ENCODE data around the gene NCEH1. TPM values are rescaled to one million over a fixed set of nuclear protein-coding genes. Genes with fewer than 3 reads are reported as not detected.

NCEH1 gene
- total RNA-seq, 1 experiment from 2014 or later: 4.5 TPM

- no peak for TF ChIP-seq ZNF281 (CRISPR knock-in tag; IDR thresholded peaks at IDR 0.05)
- no peak for TF ChIP-seq ERG (CRISPR knock-in tag; IDR thresholded peaks at IDR 0.05)
- no peak for TF ChIP-seq FOXK1 (CRISPR knock-in tag; IDR thresholded peaks at IDR 0.05)
- TF ChIP-seq ATF2 (CRISPR knock-in tag; IDR thresholded peaks at IDR 0.05; ENCODE audit: borderline replicate concordance, low read depth): no peak
- TF ChIP-seq TP53 (CRISPR knock-in tag; IDR thresholded peaks at IDR 0.05): no peak
- TF ChIP-seq IRF1 (CRISPR knock-in tag; IDR thresholded peaks at IDR 0.05): no peak
- no peak for TF ChIP-seq OVOL2 (CRISPR knock-in tag; IDR thresholded peaks at IDR 0.05; ENCODE audit: borderline replicate concordance)
- TF ChIP-seq NR1H2 (CRISPR knock-in tag; IDR thresholded peaks at IDR 0.05): no peak
- TF ChIP-seq PREB (CRISPR knock-in tag; IDR thresholded peaks at IDR 0.05; ENCODE audit: borderline replicate concordance): no peak
- no peak for TF ChIP-seq ZNF423 (CRISPR knock-in tag; IDR thresholded peaks at IDR 0.05)
- TF ChIP-seq GABPB1 (CRISPR knock-in tag; IDR thresholded peaks at IDR 0.05): no peak
Observed at GRCh38 chr3:172687501-172687900, 23.4 kb downstream of the NCEH1 start (continued).

- no peak for DNase-seq (ENCODE audit: low spot score)
- ATAC-seq: no peak
- no peak for TF ChIP-seq ZNF416 (CRISPR knock-in tag; IDR thresholded peaks at IDR 0.05)
- Mint-ChIP-seq H3K9me3 (peaks cover 5% of the 10 kb centered on the region; the same call in 1 of the 2 replicates), H3K27ac (no peak overlapping the region), H3K4me3 (no peak overlapping the region), H3K27me3 (ENCODE audit: low read depth) (no peaks in the 10 kb centered on the region; the same call in 1 of the 2 replicates), H3K36me3 (no peaks in the 10 kb centered on the region), H3K4me1 (peaks cover 10% of the 10 kb centered on the region)
- POLR2A ChIA-PET: no interaction called here
- CTCF ChIA-PET: interaction anchor here (1.2 to 2.4 kb wide), 2 partner anchors 12 to 25 kb away, joined by 3 to 9 read pairs; partner anchors contain the start of gene NCEH1
Observed at GRCh38 chr3:172685331-172686214, 25.3 kb downstream of the NCEH1 start.

GRCh38 chr3:172680684-172681083, 30.2 kb downstream of the NCEH1 start:
- H3K4me3 Mint-ChIP-seq: no peak overlapping the region
- no peaks in the 10 kb centered on the region; the same call in 1 of the 2 replicates for H3K27me3 Mint-ChIP-seq (ENCODE audit: low read depth)
- H3K4me1 Mint-ChIP-seq: peaks cover 44% of the 10 kb centered on the region
- ChIA-PET POLR2A (no interaction called here), CTCF (no interaction called here)
- H3K36me3 Mint-ChIP-seq: no peaks in the 10 kb centered on the region; the same call in 1 of the 2 replicates
- TF ChIP-seq TEAD1 (CRISPR knock-in tag; IDR thresholded peaks at IDR 0.05) (no peak), ERG (CRISPR knock-in tag; IDR thresholded peaks at IDR 0.05) (no peak), CREM (CRISPR knock-in tag; IDR thresholded peaks at IDR 0.05) (no peak), USF2 (CRISPR knock-in tag; IDR thresholded peaks at IDR 0.05) (no peak), IRF1 (CRISPR knock-in tag; IDR thresholded peaks at IDR 0.05) (no peak), SMAD4 (CRISPR knock-in tag; IDR thresholded peaks at IDR 0.05) (no peak), IRF2 (CRISPR knock-in tag; IDR thresholded peaks at IDR 0.05; ENCODE audit: borderline replicate concordance, low read depth) (no peak), TCF7 (CRISPR knock-in tag; IDR thresholded peaks at IDR 0.05; ENCODE audit: low read depth) (no peak), CREB1 (CRISPR knock-in tag; IDR thresholded peaks at IDR 0.05) (no peak)
- ATAC-seq (no peak), DNase-seq (ENCODE audit: low spot score) (no peak)
- H3K9me3 Mint-ChIP-seq: peaks cover 13% of the 10 kb centered on the region
- H3K27ac Mint-ChIP-seq: no peak overlapping the region
